ENCODE data around the gene SCRN1.

SCRN1 gene

GRCh38 chr7:30005464-30005863 is 15.9 kb upstream of the SCRN1 start:
- DNase-seq (ENCODE audit: low read depth): no peak

- no peak for DNase-seq (ENCODE audit: low read depth)
These were observed 13.5 kb upstream of the SCRN1 start for GRCh38 chr7:30003098-30003497.

- DNase-seq (ENCODE audit: low read depth): no peak
These were observed 12.4 kb upstream of the SCRN1 start for GRCh38 chr7:30001998-30002397.

GRCh38 chr7:29998489-29998888 is 8.9 kb upstream of the SCRN1 start:
- DNase-seq (ENCODE audit: low read depth): no peak

- no peak for DNase-seq (ENCODE audit: low read depth)
These were observed 6.7 kb upstream of the SCRN1 start for GRCh38 chr7:29996321-29996720.

- no peak for DNase-seq (ENCODE audit: low read depth)
These were observed 6.1 kb upstream of the SCRN1 start for GRCh38 chr7:29995652-29996051.

- DNase-seq (ENCODE audit: low read depth): no peak
These were observed 3.5 kb upstream of the SCRN1 start for GRCh38 chr7:29993140-29993539.

GRCh38 chr7:29991937-29992336 is 2.3 kb upstream of the SCRN1 start:
- no peak for DNase-seq (ENCODE audit: low read depth)

GRCh38 chr7:29990931-29991330 is 1.3 kb upstream of the SCRN1 start:
- DNase-seq (ENCODE audit: low read depth): no peak

GRCh38 chr7:29988424-29989256 is 961 bp downstream of the SCRN1 start:
- peak; percentile 4 for DNase-seq (ENCODE audit: low read depth)

GRCh38 chr7:29987811-29988317 is 1.7 kb downstream of the SCRN1 start:
- no peak for DNase-seq (ENCODE audit: low read depth)

- no peak for DNase-seq (ENCODE audit: low read depth)
These were observed 2.5 kb downstream of the SCRN1 start for GRCh38 chr7:29987083-29987482.

- DNase-seq (ENCODE audit: low read depth): no peak
These were observed 9.4 kb downstream of the SCRN1 start for GRCh38 chr7:29980151-29980550.

GRCh38 chr7:29977886-29978651 is 11.5 kb downstream of the SCRN1 start:
- no peak for DNase-seq (ENCODE audit: low read depth)

GRCh38 chr7:29976673-29977415 is 12.8 kb downstream of the SCRN1 start:
- no peak for DNase-seq (ENCODE audit: low read depth)

GRCh38 chr7:29976266-29976665 is 13.3 kb downstream of the SCRN1 start:
- no peak for DNase-seq (ENCODE audit: low read depth)

- DNase-seq (ENCODE audit: low read depth): no peak
These were observed 14.0 kb downstream of the SCRN1 start for GRCh38 chr7:29975561-29975960.

- no peak for DNase-seq (ENCODE audit: low read depth)
These were observed 15.3 kb downstream of the SCRN1 start for GRCh38 chr7:29974286-29974685.

GRCh38 chr7:29972315-29972669 is 17.3 kb downstream of the SCRN1 start:
- no peak for DNase-seq (ENCODE audit: low read depth)

- no peak for DNase-seq (ENCODE audit: low read depth)
These were observed 17.9 kb downstream of the SCRN1 start for GRCh38 chr7:29971566-29972314.

GRCh38 chr7:29970158-29970557 is 19.4 kb downstream of the SCRN1 start:
- no peak for DNase-seq (ENCODE audit: low read depth)

- no peak for DNase-seq (ENCODE audit: low read depth)
These were observed 19.9 kb downstream of the SCRN1 start for GRCh38 chr7:29969738-29970137.
